GM21723 (cell line): Measurements from ENCODE around the gene SLC51B.
A peak's percentile ranks its signal among the peaks of the same experiment; 100 is the strongest.
"Not testable (repeated sequence)": the region's sequence is repeated elsewhere in the genome, so short reads cannot be mapped to it uniquely, and the experiment has no call there.

Source experiments
- ATAC-seq: cut with Tn5 transposase; IDR thresholded peaks from one replicate; pipeline ENCODE4 v1.9.1; 2021; ENCODE audit warnings: mild to moderate bottlenecking, moderate library complexity; ENCODE audit not compliant: unreplicated experiment

Gene SLC51B

DNA sequence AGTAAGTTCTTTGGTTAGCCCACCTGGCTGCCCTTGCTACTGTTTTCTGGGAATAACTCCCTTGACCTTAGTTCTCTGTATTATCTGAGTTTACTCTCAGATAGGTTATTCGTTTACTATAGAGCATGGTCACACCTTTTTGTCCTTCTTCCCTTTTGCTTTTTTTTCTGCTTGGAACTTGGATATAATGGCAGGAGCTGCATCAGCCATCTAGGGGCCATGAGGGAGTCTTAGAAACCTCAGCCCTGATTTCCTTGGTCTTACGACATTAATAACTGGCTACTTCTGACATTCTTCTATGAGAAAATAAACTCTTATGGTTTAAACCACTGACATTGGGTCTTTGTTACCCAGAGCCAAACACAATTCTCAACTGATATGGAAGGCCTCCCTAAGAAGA lies 3.4 kb upstream of the SLC51B start:
- ATAC-seq, result no peak

DNA sequence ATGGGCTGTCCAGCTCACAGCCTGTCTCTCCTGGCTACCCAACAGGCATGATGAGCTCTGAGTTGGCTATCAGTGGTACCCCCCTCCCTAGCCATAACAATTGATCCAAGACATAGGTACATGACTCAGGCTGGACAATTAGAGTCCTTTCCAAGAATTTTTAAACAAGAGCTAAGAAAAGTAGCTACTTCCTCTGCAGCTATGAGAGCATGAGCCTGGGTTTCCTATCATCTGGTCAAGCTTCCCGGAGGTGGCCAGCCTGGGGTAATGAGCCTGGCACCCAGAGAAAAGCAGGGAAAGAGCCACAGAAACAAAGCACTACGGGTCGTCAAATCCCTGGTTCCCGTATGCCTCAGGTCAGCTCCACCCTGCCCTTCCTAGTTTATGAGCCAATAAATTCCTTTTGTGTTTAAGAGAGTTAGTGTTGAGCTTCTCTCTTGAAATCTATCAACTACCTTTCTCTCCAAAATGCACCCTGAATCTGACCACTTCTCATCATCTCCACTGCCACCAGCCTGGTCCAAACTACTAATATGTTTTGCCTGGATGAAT lies 2.3 kb upstream of the SLC51B start:
- ATAC-seq, result no peak

DNA sequence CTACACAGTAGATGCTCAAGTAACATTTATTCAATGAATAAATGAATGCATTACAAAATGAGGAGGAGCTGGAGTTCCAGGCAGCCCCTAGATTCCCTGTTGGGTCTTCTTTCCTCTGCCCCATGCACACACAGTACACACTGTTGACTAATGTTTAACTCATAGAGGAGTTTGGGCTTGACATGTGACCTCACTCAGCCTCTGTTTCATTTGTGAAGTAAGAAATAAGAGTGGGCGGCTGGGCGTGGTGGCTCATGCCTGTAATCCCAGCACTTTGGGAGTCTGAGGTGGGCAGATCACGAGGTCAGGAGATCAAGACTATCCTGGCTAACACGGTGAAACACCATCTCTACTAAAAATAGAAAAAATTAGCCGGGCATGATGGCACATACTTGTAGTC lies 969 bp upstream of the SLC51B start:
- not testable (repeated sequence) for ATAC-seq

DNA sequence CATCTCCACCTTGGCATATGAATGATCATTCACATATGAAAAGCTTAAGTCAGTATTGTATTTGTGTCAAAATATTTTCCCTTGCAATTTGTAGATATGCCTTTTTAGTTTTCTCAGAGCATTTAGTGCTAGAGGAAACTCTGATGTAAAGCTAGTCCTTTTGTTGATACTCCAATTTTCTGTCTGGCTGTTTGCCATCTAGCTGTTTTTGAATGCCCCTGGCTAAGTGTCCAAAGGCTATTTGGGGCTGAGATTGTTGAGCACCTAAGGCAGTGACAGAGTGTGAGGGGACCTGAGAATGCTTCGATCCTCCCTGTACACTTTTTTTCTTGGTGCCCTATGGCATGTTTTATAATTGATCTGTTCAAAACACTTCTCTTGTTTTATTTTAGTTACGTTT lies 3.1 kb downstream of the SLC51B start:
- no peak for ATAC-seq

DNA sequence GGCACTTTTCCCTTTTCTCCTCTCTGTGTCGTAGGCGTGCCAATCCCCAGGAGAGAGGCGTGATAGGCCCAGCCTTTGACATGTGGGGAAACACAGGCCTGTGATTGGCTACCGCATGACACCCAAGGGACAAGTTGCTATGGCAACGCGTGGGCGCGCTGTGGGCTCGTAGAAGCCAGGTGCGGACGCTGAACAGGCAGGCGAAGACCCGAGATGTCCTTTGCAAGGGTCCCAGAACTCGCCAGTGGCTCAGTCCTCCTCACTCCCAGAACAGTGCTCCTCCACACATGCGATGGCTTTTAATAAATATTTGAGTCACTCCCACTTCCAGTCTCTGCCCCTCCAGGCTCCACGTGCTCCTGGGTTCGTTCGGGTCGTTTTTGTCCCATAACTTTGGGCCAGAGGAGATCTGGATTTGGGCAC lies 4.2 kb downstream of the SLC51B start:
- ATAC-seq, result peak; percentile 73

DNA sequence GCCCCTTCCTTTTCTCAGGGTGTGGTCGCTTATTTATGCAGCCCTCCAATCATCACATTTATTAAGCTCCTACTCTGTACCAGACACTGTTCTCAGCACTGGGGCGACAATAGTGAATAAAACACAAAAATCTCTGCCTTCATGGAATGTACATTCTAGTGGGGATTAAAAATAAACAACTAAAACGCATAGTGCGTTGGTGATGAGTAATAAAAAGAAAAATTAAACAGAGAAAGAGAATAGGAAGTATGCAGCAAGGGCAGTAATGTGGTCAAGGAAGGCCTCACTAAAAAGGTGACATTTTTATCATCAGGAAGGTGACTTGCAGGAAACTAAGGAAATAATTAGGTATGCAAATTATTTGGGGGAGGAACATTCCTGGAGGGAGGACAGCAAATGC lies 5.1 kb downstream of the SLC51B start:
- ATAC-seq, result no peak

DNA sequence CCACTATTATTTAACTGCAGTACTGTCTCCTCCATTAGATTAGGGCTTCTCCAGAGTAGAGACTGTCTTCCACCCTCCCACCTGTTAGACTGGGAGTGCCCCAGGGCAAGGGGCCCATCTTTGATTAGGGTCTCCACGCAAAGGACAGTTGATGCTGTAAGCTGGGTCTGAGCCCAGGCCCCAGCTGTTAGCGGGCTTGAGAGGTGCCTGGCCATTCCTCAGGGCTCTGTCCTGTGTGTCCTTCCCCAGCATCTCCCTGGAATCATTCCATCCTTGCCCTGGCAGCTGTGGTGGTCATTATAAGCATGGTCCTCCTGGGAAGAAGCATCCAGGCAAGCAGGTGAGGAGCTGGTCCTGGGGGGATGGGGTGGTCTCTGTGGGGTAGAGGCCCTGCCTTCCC lies 6.1 kb downstream of the SLC51B start:
- ATAC-seq, result no peak

DNA sequence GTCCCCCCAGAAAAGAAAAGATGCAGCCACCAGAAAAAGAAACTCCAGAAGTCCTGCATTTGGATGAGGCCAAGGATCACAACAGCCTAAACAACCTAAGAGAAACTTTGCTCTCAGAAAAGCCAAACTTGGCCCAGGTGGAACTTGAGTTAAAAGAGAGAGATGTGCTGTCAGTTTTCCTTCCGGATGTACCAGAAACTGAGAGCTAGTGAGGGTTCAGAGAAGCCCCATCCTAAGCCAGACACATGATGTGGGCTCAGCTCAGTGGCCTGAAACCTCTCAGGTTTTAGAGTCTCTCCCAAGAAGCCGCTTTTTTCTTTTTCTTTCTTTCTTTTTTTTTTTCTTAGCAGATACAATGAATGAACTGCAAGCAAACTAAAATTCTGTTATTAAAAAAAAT lies 7.8 kb downstream of the SLC51B start:
- ATAC-seq, result no peak

DNA sequence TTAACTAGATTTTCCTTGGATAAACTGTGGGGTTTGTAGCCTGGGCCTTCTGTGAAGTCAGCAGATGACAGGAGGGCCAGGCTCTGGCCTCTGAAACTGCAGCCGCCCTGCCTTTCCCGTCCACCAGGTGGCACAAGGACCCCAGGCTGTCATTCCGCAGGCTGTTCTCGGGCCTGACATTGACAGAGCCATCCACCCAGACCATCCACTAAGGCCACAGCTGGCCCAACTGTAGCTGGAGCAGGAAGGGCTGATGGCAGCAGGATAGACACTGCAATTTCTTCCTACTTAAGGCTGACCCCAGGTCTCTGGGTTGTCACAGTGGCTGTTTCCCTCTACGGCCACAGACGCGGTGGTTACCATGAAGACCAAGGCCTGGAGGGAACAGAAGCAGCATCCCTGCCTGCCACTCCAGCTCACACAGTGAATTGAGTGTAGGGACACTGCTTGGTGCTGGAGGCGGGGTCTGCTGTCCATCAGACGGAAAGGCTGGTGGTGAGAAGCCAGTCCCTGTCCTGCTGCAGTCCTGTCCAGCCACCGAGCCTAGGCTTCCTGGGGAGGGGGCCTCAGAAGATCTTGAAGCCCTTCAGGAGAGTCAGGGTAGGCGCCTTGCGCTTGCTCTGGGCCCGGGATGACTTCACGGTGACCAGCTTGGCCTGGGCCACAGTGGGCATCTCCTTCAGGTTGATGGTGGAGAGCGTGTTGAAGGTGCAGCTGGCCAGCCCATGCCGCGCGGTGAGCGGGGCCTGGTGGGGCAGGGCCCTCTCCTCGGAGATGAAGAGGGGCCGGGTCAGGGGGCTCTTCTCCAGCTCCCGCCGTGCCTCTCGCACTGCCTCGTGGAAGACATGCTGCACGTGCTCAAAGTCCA lies 9.4 kb downstream of the SLC51B start:
- ATAC-seq, result peak; percentile 54

DNA sequence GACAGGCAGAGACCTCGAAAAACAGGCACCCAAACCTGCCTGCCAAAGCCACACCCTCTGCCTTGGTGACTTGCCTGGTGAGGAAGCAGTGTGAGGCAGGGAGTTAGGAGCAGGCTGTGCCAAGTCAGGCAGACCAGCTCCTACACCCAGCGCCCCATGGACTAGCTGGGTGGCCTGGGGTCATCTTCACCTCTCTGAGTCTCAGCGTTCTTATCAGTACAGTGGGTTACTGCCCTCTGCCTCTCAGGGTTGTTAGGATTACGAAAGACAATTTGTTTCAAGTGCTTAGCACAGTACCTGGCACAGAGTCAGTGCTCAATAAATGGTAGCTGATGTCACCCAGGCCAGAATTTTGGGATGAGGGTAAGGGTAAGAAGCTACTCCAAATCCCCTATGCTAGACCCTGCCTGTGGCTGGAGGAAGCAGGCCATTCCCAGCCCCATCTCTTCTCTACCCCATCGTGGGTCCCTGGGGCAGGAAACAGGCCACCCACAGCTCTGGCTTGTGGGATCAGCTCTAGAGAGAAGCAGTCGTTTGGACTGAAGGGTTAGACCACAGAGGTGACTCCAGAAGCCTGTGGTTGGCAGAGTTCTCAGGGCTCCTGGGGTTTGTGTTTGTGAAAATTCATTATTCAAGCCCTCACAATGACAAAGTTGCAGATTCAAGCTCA lies 10.1 kb downstream of the SLC51B start:
- no peak for ATAC-seq

DNA sequence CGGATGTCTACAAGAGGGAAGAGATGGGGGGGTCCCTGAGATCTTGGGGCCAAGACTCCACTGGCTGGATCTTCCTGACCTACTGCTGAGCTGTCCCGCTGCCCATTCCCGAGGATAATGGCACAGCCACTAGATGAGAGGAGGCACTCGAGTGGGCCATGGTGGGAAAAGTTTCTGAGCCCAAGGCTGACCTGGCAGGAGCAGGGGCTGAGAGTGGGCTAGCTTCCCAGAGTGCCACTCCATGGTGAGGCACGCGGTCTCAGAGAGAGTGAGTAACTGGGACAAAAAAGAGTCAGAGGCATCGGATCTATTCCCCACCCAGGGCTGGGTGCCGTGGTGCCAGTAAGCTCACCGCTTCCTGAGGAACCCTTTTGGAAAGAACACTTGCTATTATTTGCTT lies 10.9 kb downstream of the SLC51B start:
- ATAC-seq, result no peak

DNA sequence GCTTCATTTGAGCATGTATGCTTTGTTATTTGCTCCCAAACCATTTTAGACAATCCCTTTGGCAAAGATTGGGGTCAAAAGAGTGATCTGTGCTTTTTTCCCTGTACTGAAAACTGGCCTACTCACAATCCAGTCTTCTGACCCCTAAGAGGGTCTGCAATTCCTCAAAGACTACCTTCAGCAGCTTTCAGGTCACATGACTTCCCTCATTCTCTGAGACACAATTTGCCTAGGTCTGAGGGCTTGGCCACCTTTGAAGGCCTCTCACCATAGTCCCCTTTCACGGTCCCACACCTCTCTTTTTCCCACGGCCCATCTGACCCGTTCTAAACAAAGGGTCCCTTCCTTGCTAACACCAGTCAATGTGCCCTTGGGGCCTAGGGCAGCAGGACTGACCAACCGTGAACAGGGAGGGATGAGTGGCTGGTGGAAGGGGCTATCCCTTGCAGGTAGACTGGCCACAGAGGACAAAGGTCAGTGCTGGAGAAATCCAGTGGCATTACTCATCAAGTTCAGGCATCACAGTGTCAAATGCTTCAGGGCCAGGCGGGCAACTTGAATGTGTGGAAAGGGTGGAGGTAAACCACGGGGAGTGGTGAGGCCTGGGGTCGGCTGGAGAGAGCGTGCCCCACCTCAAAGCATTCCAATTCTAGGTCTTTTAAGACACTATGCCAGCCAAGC lies 11.8 kb downstream of the SLC51B start:
- no peak for ATAC-seq

DNA sequence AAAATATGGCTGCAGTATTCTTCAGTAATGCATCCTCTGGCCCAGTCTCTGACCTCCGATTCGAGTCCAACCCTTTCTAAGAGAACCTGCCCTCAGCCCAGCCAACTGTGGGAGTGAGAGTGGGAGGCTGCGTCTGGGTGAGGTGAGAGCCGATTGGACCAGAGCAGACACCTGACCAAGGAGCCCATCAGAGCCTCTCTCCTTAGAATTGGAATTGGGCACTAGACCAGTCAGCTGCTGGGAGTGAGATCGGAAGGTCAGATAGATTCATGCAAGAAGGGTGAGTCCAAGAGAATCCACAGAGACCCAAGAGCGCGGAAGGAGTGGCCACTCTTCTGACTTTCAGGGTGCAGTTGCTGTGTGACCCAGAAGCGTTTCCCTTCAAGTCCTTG lies 12.4 kb downstream of the SLC51B start:
- ATAC-seq, result no peak

DNA sequence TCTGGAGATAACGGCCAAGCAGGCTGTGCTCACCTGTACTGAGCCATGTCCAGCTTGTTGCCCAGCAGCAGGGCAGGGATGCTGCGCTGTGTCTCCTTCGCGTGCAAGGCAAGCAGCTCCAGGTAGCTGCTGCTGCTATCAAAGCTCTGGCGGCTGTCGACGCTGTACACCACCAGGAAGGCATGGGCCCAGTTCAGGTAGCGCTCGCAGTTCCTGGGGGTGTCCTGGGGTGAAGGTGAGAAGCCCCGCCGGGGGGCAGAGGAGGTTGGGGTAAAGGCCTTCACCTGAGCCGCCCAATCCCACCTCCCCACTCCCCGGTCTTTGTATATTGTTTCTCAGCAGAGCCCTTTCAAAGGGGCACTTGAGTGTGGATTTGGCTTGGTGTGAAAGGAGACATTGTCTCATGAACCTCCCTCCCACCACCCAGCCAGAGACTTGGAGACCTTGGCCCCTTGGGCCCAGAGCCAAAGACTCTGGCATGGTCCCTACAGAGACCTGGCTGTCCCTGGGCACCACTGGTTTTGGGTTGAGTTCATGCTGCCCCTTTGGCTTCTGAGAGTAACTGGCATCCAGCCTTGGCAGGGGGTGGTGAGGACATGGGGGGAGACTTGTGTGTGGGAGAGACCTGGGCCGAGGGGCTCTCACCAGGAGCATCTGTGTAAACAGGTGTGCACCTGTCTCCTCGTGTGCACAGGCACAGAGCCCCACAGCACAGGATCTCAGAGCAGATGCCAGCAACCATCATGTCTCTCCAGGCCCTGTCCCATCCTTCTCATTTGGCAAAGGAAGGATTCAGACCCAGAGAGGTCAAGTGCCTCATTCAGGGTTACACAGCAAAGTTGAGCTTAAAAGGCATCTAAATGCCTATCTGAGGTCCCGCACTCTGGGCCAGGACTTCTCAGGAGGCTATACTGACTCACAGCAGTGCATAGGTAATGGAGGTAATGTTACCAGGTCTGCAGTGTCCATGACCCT lies 13.5 kb downstream of the SLC51B start:
- ATAC-seq, result no peak

DNA sequence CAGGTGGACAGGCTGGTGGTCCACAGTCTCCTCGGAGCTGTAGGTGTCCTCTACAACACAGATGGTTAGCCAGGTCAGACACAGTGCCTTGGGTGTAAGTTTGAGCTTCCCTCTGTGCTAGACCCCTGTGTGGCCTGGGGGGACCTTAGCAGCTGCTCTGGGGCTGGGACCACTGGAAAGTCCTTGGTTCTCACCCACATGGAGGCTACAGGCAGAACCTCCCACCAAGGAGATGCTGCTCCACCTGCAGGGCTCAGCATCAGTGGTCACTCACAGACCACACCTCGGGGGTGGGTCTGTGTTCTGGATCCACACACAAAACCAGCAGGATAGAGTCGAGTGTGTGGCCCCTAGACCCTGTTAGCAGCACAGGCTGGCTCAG lies 14.2 kb downstream of the SLC51B start:
- no peak for ATAC-seq

DNA sequence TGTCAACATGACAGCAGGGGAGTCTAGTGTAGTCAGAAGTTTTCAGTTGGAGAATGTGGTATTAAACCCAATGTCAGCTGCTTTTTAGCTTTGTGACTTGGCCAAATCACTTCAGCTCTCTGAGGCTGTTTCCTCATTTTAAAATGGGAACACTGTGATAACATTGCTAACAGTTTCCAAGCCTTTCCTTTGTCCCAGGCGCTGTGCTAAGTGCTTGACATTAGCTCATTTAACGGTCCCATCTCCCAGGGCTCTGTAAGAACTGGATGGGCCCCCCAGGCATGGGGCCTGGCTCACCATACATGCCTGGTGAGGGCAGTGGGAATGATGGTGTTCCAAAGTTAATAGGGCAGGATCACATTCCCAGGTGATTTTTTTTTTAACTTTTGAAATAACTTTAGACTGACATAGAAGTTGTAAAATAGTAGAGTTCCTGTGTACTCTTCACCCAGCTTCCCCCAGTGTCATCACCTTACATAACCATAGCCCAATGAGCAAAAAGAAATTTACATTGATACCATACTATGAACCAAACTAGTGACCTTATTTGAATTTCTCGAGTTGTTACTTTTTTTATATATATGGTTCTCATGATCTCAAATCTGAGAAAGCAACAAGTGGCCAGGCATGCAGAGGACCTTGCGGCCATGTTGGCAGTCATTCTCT lies 14.9 kb downstream of the SLC51B start:
- ATAC-seq, result no peak

DNA sequence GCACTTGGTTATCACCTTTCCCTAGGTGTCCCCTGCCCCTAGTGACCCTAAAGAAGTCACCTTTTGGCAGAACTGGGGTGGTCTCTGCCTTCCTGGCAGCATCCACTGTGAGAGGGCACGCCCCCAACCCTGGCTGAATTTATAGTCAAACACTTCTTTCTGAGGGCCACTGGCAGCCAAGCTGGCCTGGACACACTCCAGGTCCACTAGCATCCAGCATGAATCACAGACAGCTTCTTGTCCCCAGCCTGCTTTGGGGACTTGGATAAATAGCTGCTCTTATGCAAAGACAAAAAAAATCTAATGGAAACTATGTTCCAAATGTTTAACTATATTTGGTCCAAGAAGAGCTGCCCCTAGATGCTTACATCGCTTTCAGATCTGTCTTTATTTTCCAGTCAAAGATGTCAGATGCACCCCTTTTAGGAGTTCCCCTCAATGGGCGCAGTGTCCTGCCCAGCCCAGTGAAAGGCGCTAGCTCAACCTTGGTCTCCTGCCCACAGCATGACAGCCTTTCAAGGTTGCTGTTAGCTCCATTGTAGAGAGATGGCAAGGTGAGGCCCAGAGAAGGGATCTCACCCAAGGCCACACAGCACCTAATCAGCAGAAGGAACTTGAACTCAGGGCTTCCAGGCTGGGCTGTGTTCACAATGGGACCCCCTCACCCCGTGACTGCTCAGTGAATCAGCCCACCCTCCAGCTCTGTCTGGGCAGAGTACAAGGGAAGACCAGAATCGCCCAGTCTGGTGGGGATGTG lies 15.6 kb downstream of the SLC51B start:
- ATAC-seq, result no peak

DNA sequence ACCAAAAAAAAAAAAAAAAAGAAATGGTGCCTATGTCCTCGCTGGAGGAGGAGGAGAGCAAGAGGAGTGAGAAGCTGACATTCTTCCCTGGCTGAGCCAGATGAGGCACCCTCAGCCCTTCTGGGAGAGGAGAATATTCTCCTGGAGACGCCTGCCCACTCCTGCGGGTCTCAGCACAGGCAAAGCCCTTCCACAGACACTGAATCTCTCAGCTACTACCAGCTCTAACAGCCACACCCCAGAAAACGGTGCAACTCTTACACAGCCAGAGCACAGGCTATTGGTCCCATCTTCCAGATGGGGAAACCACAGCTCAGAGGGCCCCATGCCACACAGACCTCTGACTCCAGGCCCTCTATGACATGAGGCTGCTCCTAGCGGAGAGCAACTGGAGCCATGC lies 16.9 kb downstream of the SLC51B start:
- no peak for ATAC-seq

DNA sequence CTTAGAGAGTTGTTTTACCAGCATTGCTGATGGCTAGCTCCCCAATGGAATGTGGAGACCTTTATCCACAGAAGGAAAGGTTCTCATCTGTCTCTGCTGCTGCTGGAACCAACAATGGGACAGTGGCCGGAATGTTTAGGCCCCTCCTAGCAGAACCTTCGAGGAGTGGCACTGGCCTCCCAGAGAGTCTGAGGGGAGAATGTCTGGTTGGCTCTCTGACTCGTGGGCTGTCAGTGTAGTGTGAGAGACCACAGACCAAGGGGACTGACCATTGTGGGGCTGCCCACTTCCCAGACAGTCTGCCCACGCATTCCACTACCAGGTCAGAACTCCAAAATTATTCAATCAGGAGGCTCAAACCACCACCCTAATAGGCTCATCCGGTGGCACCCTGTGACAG lies 17.5 kb downstream of the SLC51B start:
- no peak for ATAC-seq
